Activated T-helper 2 cell treated with anti-CD3 and anti-CD28 coated beads, Interferon-gamma antibody, Interleukin-2, Interleukin-4, amounts not matched to agents 10 μg/mL and 5 μg/mL and 100 μg/mL, durations not matched to agents 14 hours and 24 hours and 36 hours (primary cell): Measurements from ENCODE around the gene NIPSNAP3A. TPM values are rescaled to one million over a fixed set of nuclear protein-coding genes. Genes with fewer than 3 reads are reported as not detected.

Source experiments
- DNase-seq: peaks from one replicate; pipeline ENCODE4 v3.0.0; 2021; ENCODE audit warnings: low spot score
- H3K27ac Mint-ChIP-seq: one replicate; pipeline ENCODE4 v1.8.0; 2021; ENCODE audit warnings: mixed read lengths
- H3K27me3 Mint-ChIP-seq: one replicate; pipeline ENCODE4 v1.8.0; 2021; ENCODE audit warnings: low read depth, mixed read lengths
- H3K36me3 Mint-ChIP-seq: one replicate; pipeline ENCODE4 v1.8.0; 2021; ENCODE audit warnings: low read depth, mixed read lengths
- H3K4me1 Mint-ChIP-seq: one replicate; pipeline ENCODE4 v1.8.0; 2021; ENCODE audit warnings: low read depth, mixed read lengths
- H3K4me3 Mint-ChIP-seq: one replicate; pipeline ENCODE4 v1.8.0; 2021; ENCODE audit warnings: low read depth, mild to moderate bottlenecking, moderate library complexity, mixed read lengths
- H3K9me3 Mint-ChIP-seq: one replicate; pipeline ENCODE4 v1.8.0; 2021; ENCODE audit warnings: mixed read lengths
- intact Hi-C: fragments of 100-400 bp; cut with micrococcal nuclease; formaldehyde crosslinking; loops from one replicate; pipeline ENCODE4 v1.15.1; 2023
- total RNA-seq: library from RNA; stranded (reverse); gene quantifications from 2 replicates; pipeline ENCODE4 v1.2.3, GENCODE V29; 2022

NIPSNAP3A gene
- total RNA-seq, 1 donor from 2014 or later = 10.3 TPM

DNA sequence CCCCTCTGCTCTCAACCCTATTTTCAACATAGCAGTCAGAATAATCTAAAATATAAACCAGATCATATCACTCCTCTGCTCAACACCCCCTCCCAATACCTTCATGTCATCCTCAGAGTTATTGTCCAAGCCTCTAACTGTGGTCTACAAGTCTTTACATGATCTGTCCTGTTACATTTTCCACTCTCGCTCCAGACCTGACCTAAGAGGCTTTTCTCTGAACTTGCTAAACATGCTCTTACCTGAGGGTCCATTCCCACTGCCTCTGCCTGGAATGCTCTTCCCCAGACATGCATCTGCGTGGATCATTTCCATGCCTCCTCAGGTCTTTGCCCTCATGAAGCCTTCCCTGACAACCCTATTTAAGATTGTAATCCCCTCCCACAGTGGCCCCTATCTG lies 28.5 kb downstream of the NIPSNAP3A start:
- peaks cover 3% of the 10 kb centered on the region for H3K36me3 Mint-ChIP-seq
- intact Hi-C loops = no loop called here

GRCh38 chr9:104776797-104777196 lies 29.3 kb downstream of the NIPSNAP3A start:
- Mint-ChIP-seq H3K4me1 (no peaks in the 10 kb centered on the region), H3K4me3 (no peak overlapping the region), H3K9me3 (no peaks in the 10 kb centered on the region), H3K36me3 (no peaks in the 10 kb centered on the region), H3K27me3 (peaks cover 11% of the 10 kb centered on the region), H3K27ac (no peak overlapping the region)
- intact Hi-C loops = no loop called here
- DNase-seq = no peak

More for the DNA sequence above, 28.5 kb downstream of the NIPSNAP3A start:
- DNase-seq = no peak
- H3K27ac Mint-ChIP-seq = no peak overlapping the region
- H3K4me1 Mint-ChIP-seq = no peaks in the 10 kb centered on the region
- H3K27me3 Mint-ChIP-seq = peaks cover 16% of the 10 kb centered on the region
- H3K4me3 Mint-ChIP-seq = no peak overlapping the region
- no peaks in the 10 kb centered on the region for H3K9me3 Mint-ChIP-seq

GRCh38 chr9:104778802-104779201 lies 31.3 kb downstream of the NIPSNAP3A start:
- Mint-ChIP-seq H3K27me3 (peaks cover 11% of the 10 kb centered on the region), H3K36me3 (no peaks in the 10 kb centered on the region), H3K4me1 (no peaks in the 10 kb centered on the region), H3K27ac (no peak overlapping the region), H3K4me3 (no peak overlapping the region), H3K9me3 (no peaks in the 10 kb centered on the region)
- no peak for DNase-seq
- intact Hi-C loops = no loop called here

DNA sequence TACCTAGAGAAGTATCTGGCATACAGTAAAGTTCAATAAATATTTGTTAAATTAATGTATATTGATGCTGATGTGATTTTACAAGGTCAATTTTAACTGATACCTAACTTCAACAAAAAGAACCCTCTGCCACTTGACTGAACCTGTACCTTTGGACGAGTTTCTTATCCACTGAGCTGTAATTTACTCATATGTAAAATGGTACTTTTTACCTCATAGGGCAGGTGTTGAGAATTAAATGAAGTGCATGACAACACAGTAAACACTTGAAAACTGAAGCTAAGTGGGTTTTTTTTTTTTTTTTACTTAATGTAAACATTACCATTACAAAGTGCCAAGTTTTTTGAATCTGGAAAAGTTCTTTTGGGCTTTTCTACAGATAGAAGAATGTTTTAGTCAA lies 31.9 kb downstream of the NIPSNAP3A start:
- Mint-ChIP-seq H3K36me3 (no peaks in the 10 kb centered on the region), H3K9me3 (no peaks in the 10 kb centered on the region), H3K27me3 (peaks cover 11% of the 10 kb centered on the region), H3K27ac (no peak overlapping the region), H3K4me1 (no peaks in the 10 kb centered on the region), H3K4me3 (no peak overlapping the region)
- DNase-seq = no peak
- intact Hi-C loops = no loop called here

DNA sequence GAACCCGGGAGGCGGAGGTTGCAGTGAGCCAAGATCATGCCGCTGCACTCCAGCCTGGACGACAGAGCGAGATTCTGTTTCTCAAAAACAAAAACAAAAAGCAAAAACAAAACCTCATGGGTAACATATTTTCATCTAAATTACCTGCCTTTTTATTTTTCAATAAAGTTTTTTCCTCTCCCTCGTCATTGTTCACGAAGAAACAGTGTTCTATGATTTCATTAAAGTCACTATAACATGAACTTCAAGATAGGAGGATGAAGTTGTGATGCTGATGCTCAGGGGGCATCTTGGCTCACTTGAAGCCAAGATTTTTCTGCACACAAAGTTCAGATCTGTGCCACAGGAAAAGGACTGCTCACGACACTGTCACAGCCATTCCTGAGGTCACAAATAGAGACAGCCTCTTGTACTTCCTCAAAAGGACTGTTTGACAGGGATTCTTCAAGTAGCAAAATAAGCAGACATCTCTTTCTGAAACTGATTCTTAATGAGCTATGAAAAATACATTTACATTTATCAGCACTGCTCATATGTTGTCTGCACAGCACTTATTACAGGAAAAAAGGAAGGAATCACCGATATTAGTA lies 32.6 kb downstream of the NIPSNAP3A start:
- Mint-ChIP-seq H3K4me3 (no peak overlapping the region), H3K4me1 (no peaks in the 10 kb centered on the region), H3K27ac (no peak overlapping the region), H3K9me3 (no peaks in the 10 kb centered on the region), H3K36me3 (no peaks in the 10 kb centered on the region), H3K27me3 (peaks cover 11% of the 10 kb centered on the region)
- intact Hi-C loops = loop anchor here (5.0 to 10.0 kb wide), 2 partner anchors 375 to 637 kb away; no protein-coding TSS in a partner anchor
- no peak for DNase-seq

GRCh38 chr9:104780796-104781395 lies 33.4 kb downstream of the NIPSNAP3A start:
- Mint-ChIP-seq H3K4me3 (no peak overlapping the region), H3K27ac (no peak overlapping the region), H3K36me3 (no peaks in the 10 kb centered on the region), H3K9me3 (no peaks in the 10 kb centered on the region), H3K4me1 (no peaks in the 10 kb centered on the region), H3K27me3 (peaks cover 11% of the 10 kb centered on the region)
- intact Hi-C loops = loop anchor here (5.0 to 10.0 kb wide), 2 partner anchors 374 to 636 kb away; no protein-coding TSS in a partner anchor
- no peak for DNase-seq

GRCh38 chr9:104783588-104783987 lies 36.1 kb downstream of the NIPSNAP3A start:
- no peaks in the 10 kb centered on the region for H3K9me3 Mint-ChIP-seq
- H3K4me3 Mint-ChIP-seq = no peak overlapping the region
- intact Hi-C loops = loop anchor here (5.0 to 10.0 kb wide), 2 partner anchors 371 to 634 kb away; no protein-coding TSS in a partner anchor
- no peaks in the 10 kb centered on the region for H3K36me3 Mint-ChIP-seq
- DNase-seq = no peak
- peaks cover 8% of the 10 kb centered on the region for H3K27me3 Mint-ChIP-seq
- H3K4me1 Mint-ChIP-seq = no peaks in the 10 kb centered on the region
- H3K27ac Mint-ChIP-seq = no peak overlapping the region

- Mint-ChIP-seq H3K9me3 (no peaks in the 10 kb centered on the region), H3K4me3 (no peak overlapping the region), H3K36me3 (no peaks in the 10 kb centered on the region), H3K4me1 (no peaks in the 10 kb centered on the region), H3K27me3 (peaks cover 4% of the 10 kb centered on the region), H3K27ac (no peak overlapping the region)
- DNase-seq = no peak
- intact Hi-C loops = loop anchor here (5.0 to 10.0 kb wide), 2 partner anchors 371 to 633 kb away; no protein-coding TSS in a partner anchor
Observed at GRCh38 chr9:104784098-104784497, 36.6 kb downstream of the NIPSNAP3A start.

GRCh38 chr9:104786293-104786692 lies 38.8 kb downstream of the NIPSNAP3A start:
- no peaks in the 10 kb centered on the region for H3K36me3 Mint-ChIP-seq
- H3K4me3 Mint-ChIP-seq = no peak overlapping the region
- intact Hi-C loops = loop anchor here (10.0 kb wide), 1 partner anchor 369 kb away; no protein-coding TSS in a partner anchor
- H3K9me3 Mint-ChIP-seq = no peaks in the 10 kb centered on the region
- no peaks in the 10 kb centered on the region for H3K4me1 Mint-ChIP-seq
- DNase-seq = no peak
- no peak overlapping the region for H3K27ac Mint-ChIP-seq
- no peaks in the 10 kb centered on the region for H3K27me3 Mint-ChIP-seq

- H3K36me3 Mint-ChIP-seq = no peaks in the 10 kb centered on the region
- no peak overlapping the region for H3K27ac Mint-ChIP-seq
- no peaks in the 10 kb centered on the region for H3K4me1 Mint-ChIP-seq
- H3K27me3 Mint-ChIP-seq = no peaks in the 10 kb centered on the region
- no peak for DNase-seq
- intact Hi-C loops = loop anchor here (10.0 kb wide), 1 partner anchor 367 kb away; no protein-coding TSS in a partner anchor
- H3K4me3 Mint-ChIP-seq = no peak overlapping the region
- no peaks in the 10 kb centered on the region for H3K9me3 Mint-ChIP-seq
Observed at GRCh38 chr9:104787306-104788015, 40.0 kb downstream of the NIPSNAP3A start.

DNA sequence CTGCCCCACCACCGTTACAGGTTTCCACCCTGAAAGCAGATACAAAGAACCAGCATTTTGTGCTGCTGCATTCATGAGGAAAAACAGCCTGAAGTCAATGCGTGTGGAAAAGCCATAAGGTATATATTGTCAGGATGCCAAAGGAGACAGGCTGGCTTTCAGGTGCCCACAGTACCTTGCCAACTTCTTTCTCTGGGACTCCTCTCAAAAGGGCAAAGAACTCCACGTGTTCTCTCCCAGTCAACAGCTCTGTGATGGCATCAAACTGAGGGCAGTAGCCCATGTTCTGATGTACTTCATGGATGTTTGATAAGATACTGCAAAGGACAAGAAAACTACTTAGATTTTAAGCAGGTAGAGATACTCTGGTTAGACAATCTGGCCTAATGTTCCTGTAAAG lies 40.8 kb downstream of the NIPSNAP3A start:
- Mint-ChIP-seq H3K36me3 (no peaks in the 10 kb centered on the region), H3K27ac (no peak overlapping the region), H3K4me3 (no peak overlapping the region), H3K4me1 (no peaks in the 10 kb centered on the region), H3K27me3 (no peaks in the 10 kb centered on the region), H3K9me3 (no peaks in the 10 kb centered on the region)
- intact Hi-C loops = loop anchor here (10.0 kb wide), 1 partner anchor 367 kb away; no protein-coding TSS in a partner anchor
- no peak for DNase-seq

GRCh38 chr9:104794070-104794469 lies 46.6 kb downstream of the NIPSNAP3A start:
- Mint-ChIP-seq H3K9me3 (no peaks in the 10 kb centered on the region), H3K4me3 (no peak overlapping the region), H3K27ac (no peak overlapping the region), H3K4me1 (no peaks in the 10 kb centered on the region), H3K27me3 (no peaks in the 10 kb centered on the region), H3K36me3 (no peaks in the 10 kb centered on the region)
- intact Hi-C loops = no loop called here
- no peak for DNase-seq

DNA sequence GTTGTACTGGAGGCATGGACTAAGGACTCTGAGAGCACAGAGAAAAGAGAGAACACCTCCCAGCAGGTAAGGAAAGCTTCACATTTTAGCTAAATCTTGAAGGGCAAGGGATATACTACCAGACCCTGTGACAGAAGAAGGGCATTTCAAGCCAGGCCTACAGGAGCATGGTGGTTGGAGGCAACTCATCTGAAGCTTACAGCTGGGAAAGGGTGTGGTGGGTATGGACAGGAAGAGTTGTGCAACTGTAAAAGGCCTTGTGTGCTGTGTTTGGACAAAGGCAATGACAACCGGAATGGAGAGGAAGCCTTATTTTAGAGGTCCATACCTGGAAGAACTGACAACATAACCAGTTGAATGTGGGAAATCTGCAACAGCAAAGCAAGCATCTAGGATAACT lies 47.6 kb downstream of the NIPSNAP3A start:
- intact Hi-C loops = no loop called here
- no peak overlapping the region for H3K27ac Mint-ChIP-seq
- H3K36me3 Mint-ChIP-seq = no peaks in the 10 kb centered on the region

More for the DNA sequence above, 47.6 kb downstream of the NIPSNAP3A start:
- Mint-ChIP-seq H3K4me3 (no peak overlapping the region), H3K4me1 (no peaks in the 10 kb centered on the region), H3K9me3 (no peaks in the 10 kb centered on the region), H3K27me3 (no peaks in the 10 kb centered on the region)
- no peak for DNase-seq
